ENCODE results near the gene MRPL40. TPM values are rescaled to one million over a fixed set of nuclear protein-coding genes. Genes with fewer than 3 reads are reported as not detected.

Gene MRPL40
- total RNA-seq, 4 donors from 2014 or later = 5.0 to 20.4 (median 12.3) TPM

DNA sequence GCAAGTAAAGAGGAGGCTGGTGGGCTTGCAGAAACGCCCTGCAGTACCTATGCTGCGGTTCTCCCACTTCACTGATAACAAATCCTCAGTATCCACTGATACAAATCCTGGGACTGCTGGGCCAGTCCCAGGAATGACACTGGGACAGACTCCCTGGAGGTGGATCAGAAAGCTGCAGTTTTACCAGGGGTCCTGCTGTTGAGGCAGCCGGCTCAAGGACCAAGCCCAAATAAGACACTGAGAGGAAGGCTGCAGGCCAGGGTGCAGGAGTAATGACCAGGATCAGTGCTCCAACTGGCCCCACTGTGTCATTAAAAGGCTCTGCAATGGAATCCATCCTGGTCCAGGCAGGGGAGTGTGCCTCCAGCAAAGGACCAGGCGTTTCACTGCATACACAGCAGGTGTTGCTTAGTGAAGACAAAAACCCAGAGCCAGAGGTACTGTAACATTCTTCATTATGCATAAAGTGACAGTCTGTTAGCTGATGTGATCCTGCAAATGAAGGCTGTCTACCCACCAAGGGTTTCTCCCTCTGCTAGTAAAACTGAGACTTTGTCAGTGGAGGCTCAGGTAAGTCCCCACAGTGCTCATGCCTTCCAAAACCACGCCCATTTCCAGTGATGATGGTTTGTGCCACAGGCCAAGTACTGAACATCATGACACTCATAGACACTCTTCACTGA lies 16.5 kb downstream of the MRPL40 start:
- H3K27ac ChIP-seq = no peak overlapping the region
- H3K4me3 ChIP-seq = no peak overlapping the region
- H3K27me3 ChIP-seq = no peaks in the 10 kb centered on the region
- no peak for TF ChIP-seq CTCF (IDR thresholded peaks at IDR 0.05)
- TF ChIP-seq POLR2A (IDR thresholded peaks at IDR 0.05) = no peak
- intact Hi-C loops (cut with DNase I; ENCODE audit: low total_unique reads) = no loop called here
- H3K36me3 ChIP-seq = no peaks in the 10 kb centered on the region
- no peaks in the 10 kb centered on the region for H3K4me1 ChIP-seq
- DNase-seq = no peak
- H3K9me3 ChIP-seq = no peaks in the 10 kb centered on the region

GRCh38 chr22:19449422-19449767 lies 17.1 kb downstream of the MRPL40 start:
- TF ChIP-seq POLR2A (IDR thresholded peaks at IDR 0.05) = no peak
- no peaks in the 10 kb centered on the region for H3K4me1 ChIP-seq
- no peak for DNase-seq
- intact Hi-C loops (cut with DNase I; ENCODE audit: low total_unique reads) = no loop called here
- no peaks in the 10 kb centered on the region for H3K36me3 ChIP-seq
- no peak overlapping the region for H3K4me3 ChIP-seq
- no peak overlapping the region for H3K27ac ChIP-seq
- H3K27me3 ChIP-seq = no peaks in the 10 kb centered on the region
- H3K9me3 ChIP-seq = no peaks in the 10 kb centered on the region

DNA sequence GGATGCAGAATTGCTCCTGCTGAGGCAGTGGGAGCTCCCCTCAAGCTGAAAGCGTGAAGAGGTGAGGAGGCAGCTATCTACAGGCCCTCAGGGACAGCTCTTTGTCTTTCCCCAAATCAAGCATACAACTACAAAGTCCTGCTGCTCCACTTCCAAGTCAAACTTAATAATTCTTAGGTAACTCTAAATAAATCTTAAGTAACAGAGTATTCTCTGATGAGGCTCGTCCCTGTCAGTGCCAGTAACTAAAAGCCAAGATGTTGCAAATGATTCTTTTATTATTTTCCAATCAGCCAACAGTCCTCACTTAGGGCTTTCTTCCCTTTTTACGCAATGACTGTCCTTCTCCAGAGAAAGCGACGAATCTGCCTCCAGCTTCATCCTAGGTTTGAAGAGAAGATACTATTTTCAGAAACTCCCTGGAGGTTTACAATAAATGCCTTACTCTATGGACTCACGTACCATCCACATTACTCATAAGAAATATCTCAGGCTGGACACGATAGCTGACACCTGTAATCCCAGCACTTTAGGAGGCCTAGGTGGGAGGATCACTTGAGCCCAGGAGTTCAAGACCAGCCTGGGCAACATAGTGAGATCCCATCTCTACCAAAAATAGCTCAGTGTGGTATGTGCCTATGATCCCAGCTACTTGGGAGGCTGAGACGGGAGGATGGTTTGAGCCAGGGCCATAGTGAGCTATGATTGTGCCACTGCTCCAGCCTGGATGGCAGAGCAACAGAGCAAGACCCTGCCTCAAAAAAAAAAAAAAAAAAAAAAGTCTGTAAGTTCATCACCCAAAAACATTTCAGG lies 18.2 kb downstream of the MRPL40 start:
- intact Hi-C loops (cut with DNase I; ENCODE audit: low total_unique reads) = no loop called here

DNA sequence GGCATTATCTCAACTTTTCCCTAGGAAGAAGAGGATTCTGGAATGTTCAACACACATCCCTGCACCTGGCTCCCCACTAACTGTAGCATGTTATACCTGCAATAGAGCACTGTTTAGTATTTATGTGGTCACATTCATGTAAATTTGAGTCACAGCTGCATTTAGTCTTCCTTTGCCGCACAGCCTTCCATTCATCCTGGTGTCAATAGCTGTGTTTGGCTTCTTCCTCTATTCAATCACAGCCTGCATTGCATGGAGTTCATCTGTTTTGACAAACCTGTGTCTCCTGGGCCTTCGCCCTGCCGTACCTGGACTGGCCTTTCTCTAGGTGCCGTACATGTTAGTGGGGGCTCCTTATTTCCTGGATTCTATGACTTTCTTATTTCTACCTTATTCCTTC lies 19.2 kb downstream of the MRPL40 start:
- intact Hi-C loops (cut with DNase I; ENCODE audit: low total_unique reads) = no loop called here
- Histone ChIP-seq H3K27ac (no peak overlapping the region), H3K4me1 (no peaks in the 10 kb centered on the region), H3K27me3 (no peaks in the 10 kb centered on the region), H3K36me3 (no peaks in the 10 kb centered on the region), H3K4me3 (no peak overlapping the region), H3K9me3 (no peaks in the 10 kb centered on the region)
- TF ChIP-seq CTCF (IDR thresholded peaks at IDR 0.05) = no peak
- TF ChIP-seq POLR2A (IDR thresholded peaks at IDR 0.05) = no peak
- no peak for DNase-seq

More for the DNA sequence above, 18.2 kb downstream of the MRPL40 start:
- Histone ChIP-seq H3K9me3 (no peaks in the 10 kb centered on the region), H3K4me3 (no peak overlapping the region), H3K4me1 (no peaks in the 10 kb centered on the region), H3K27ac (no peak overlapping the region), H3K27me3 (no peaks in the 10 kb centered on the region), H3K36me3 (no peaks in the 10 kb centered on the region)
- DNase-seq = no peak
- TF ChIP-seq CTCF (IDR thresholded peaks at IDR 0.05) (no peak), POLR2A (IDR thresholded peaks at IDR 0.05) (no peak)

DNA sequence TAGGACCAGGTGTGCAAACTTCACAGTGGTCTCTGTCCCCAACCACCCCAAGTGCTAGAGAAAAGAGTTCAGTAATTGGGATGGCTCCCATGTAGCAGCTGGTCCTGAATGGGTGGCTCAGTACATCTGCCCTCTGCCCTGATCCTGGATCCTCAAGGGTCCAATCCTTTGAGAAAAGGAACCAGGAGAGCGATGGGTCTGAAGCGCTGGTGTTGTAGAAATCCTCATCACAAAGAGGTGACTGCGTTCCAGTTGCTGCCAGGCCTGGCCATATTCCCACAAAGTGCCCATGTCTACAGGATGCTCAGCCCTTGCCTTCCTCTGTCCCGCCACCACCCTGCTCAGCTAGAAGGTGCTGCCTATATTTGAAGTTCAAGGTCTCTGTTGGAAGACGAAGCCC lies 21.4 kb downstream of the MRPL40 start:
- Histone ChIP-seq H3K27me3 (no peaks in the 10 kb centered on the region), H3K4me3 (no peak overlapping the region), H3K27ac (no peak overlapping the region), H3K4me1 (no peaks in the 10 kb centered on the region), H3K36me3 (no peaks in the 10 kb centered on the region), H3K9me3 (no peaks in the 10 kb centered on the region)
- TF ChIP-seq CTCF (IDR thresholded peaks at IDR 0.05) (no peak), POLR2A (IDR thresholded peaks at IDR 0.05) (no peak)
- intact Hi-C loops (cut with DNase I; ENCODE audit: low total_unique reads) = no loop called here
- DNase-seq = no peak

Measured in uterus (tissue), 4 donors.